Stimulated activated CD8-positive, alpha-beta memory T cell treated with anti-CD3 and anti-CD28 coated beads, Interleukin-7, amount 100 ng/mL, for 24 hours (primary cell): ENCODE results near the gene NBEA.

Experiments used
- DNase-seq: peaks from one replicate; pipeline ENCODE4 v3.0.0-alpha.2; 2020; ENCODE audit warnings: low read depth

NBEA gene

DNA sequence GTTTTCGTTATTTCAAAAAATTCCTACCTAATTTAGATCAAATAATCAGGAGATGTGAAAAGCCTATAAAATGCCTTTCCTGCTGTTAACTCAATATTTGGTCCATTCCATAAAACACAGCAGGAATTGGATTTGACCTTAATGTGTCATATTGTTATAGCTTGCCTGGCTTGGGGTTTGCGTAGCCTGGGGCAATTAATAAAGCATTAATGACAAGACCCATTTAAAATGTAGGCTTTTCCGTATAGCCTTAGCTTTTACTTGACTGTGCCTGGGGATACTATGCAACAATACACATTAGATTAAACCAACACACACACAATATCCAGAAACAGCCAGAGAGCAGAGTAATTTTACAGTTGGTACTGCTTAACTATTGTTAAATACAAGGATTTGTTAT is 651.6 kb downstream of the NBEA start:
- DNase-seq = no peak

GRCh38 chr13:35594096-35594495 is 652.0 kb downstream of the NBEA start:
- DNase-seq = no peak

DNA sequence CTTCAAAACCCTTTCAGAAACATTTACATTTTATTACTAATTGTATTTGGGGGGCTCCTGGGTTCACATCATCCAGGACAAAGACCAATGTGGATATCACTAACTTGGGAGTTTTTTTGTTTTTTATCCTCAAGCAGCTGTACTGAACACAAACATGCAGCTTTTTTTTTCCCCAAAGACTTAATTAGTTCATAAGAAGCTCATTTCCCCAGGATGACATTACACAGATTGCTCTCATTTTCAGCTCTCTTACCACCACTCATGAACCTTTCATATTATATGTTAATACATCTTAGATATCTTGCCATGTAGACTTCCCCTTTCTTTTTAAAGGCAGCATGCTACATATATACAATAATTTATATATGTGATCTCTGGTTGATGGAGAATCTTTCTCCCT is 653.1 kb downstream of the NBEA start:
- DNase-seq = no peak

DNA sequence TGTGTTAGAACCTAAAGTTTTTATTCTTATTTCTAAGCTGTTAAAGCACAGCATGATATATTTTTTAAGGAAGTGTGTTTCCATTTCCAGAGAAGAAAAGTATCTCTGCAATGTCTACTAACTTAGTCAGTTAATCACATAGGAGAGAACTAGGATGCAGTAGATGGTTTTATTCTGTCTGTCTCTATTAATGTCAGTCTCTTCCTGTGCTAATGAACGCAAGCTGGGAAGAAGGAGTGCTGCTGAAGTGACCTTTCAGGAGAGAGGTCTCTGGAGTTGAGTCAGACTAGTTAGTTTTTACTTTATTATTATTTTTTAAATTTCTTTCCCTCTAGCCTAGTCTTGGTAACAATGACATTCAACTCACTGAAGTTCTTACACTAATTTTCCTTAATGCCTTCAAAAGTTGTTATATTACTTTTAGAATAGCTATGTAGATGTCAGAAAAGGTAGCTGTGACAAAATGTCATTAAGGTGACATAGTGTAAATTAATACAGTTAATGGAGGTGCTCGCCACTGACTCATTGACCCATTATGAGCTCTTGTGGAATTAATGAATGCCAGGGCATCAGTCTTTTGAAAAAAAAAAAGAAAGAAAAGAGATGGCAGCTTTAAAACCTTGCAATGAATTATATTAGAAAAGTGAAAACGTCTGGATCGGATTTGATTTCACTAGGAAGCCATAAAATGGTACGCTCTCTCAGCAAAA is 654.4 kb downstream of the NBEA start:
- DNase-seq = no peak

- DNase-seq = no peak
Observed at GRCh38 chr13:35597451-35597850, 655.4 kb downstream of the NBEA start.

DNA sequence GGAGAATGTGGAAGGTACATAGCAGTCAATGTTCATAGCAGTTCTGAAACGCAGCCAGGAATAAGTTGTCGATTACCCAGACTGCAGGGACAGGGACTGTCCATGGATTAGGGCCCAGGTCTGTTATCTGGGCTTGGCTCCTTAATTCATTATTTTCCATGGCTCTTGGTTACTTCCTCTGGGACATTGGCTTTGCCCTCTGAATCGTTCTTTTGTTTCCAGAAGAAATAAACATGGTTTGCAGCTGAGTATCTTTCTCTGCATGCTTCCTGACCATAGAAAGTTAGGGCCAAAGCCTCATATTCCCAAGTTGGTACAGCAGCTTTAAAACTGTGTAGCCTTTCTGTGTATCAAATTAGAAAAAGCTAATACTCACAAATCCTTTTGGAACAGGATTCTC is 656.2 kb downstream of the NBEA start:
- no peak for DNase-seq

DNA sequence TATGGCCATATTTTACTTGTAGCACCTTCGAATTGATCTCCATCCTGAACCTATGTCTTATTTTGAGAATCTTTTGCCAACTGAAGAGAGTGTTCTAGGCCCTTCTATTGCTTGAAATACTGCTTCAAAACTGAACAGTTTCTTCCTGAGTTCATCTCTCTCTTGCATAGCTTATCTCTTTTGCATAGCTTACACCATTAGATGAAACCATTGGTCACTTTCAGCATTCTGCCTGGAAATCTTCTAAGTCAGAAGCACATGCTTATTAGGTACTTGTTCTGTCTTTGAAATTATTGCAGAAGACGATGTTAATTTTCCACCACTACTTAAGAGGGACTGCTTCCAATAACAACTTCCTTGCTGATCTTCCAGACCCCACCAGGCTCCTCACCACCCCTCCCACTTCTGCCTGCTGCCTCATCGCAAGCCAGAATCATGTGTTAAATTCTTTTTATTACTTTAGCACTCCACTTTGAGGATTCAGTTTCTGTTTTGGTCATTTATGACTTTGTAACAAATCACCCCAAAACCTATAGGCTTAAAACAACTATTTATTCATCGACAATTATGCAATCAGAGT is 656.8 kb downstream of the NBEA start:
- no peak for DNase-seq

- no peak for DNase-seq
Observed at GRCh38 chr13:35599384-35599783, 657.3 kb downstream of the NBEA start.

DNA sequence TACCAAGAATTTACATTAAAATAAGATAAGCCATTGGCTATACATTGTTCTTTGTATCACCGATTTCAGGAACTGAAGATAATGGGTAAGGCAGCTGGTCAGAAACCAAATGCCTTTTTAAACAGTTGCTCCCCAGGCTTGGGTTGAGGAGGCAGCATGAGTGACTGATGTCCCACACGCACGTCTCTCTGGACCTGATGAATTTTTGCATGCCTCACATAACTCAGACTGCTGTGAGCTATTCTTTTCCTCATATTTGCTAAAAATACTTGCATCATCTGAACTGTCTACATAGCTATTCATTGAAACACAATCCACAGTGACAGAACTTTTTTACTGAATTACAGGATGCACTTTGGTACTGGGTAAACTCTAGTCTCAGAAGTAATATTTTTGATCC is 658.1 kb downstream of the NBEA start:
- DNase-seq = no peak

DNA sequence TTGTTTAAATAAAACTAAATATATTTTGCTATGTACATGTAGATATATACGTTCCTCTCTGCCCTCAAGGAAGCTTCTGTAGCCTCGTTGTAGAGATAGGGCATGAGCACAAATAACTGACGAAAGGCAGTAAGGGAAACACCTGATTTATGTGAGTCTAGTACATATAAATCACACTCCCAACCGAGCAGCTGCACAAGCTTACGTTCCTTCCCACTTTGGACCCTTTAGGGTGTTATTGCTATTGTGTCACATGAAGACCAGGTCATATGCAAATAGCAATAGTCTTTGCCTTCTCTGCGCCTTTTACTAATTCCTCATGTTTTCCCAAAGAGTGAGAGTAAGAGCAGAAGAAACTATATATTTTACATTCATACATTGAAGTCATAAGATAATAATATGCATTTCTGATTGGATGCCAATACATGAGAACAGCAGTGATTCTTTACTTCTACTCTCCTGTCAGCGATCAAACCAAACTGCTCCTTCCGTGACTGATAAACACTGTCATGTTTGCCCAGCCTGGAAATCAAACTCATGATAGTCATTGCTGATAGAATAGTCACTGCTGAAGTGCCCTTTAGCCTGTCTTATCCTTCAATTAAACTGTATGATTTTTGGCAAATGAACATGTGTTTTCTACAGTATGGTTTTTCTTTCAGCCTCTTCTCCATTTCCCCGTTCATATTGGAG is 661.7 kb downstream of the NBEA start:
- DNase-seq = no peak

DNA sequence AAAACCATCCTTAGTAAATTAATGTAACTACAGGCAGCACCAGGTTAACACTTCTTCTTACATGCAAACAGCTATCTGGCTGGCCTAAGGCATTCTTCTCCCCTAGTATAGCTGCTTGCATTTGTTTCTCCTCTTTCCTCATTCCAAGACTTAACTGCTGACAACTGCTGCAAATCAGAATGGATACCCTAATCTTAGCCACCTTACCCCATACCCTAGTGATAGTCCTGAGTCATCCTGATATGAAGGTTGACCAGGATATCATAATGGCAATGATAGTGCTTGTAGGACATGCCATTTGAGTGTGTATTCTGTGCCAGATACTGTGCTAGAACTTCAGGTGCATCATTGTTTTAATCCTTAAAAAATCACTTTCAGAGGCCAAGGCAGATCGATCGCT is 672.6 kb downstream of the NBEA start:
- no peak for DNase-seq

GRCh38 chr13:35617420-35617819 is 675.4 kb downstream of the NBEA start:
- DNase-seq = no peak

- DNase-seq = no peak
Observed at GRCh38 chr13:35618565-35619083, 676.6 kb downstream of the NBEA start.

DNA sequence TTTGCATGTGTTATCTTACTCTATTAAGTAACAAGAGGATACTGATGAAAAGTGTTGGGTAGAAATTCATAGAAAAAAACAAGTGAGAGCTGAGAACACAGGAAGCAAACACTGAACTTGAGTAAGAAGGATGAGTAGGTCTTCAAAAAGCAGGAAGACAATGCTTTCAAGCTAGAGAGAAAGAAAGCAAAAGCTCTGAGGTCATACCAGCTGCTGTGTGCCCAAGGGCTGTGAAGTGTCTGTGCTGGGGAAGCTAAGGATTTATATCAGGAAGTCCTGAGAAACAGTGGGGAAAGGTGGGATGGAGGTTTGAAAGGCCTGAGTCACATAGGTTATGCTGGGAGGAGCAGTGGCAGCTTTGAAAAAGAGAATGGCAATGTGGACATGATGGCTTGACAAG is 679.9 kb downstream of the NBEA start:
- DNase-seq = no peak

DNA sequence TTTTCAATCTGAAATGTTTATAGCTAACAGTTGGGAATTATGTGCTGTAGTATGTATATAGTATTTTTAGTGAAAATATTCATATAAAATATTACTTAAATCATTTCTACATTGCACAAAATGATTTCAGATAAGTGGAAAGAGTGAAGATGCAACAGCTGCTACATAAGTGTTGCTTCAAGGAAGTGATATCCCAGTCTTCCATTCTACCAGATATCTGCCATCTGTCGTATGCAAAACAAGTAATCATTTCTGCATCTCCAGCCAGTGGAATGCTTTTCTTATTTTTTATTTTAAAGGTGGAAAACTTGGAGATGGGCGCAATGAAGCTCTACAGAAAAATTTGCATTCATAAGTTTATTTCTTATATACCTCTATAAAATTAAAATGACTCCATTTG is 687.0 kb downstream of the NBEA start:
- DNase-seq = no peak

GRCh38 chr13:35630551-35631275 is 688.6 kb downstream of the NBEA start:
- DNase-seq = no peak

DNA sequence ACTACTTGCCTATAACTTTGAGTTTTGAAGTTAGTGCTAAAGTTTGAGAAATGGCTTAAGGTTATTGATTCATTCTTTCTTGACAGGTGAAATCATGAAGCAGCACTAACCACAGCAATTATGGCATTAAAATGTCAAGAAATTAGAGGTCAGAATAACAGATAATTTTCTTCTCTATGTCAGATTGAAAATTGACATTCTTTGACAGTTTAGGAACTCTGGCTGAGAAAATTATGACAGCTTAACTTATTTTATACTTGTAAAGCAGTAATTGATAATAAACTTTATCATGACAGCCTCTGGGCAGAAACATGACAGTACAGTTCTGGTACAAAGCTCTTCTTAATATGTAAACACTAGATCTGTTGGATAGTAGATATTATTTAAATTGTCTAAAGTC is 689.6 kb downstream of the NBEA start:
- DNase-seq = no peak

DNA sequence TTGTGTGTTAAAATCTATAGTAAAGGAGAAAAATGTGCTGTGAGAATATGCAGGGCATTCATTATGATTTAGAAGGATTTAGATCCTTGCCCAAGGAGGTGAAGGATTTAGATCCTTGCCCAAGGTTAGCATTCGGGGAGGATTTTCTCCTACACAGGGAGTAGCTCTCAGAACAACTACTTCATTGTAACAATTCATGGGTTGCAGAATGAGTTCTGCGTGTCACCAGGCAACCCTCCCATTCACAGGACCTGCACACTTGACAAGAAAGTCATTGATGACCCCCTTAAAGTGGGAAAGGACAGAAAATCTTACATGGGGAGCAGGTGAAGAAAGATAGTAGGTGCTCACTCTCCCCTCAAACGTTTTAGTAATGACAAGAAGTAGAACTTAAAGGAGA is 701.6 kb downstream of the NBEA start:
- no peak for DNase-seq

- DNase-seq = no peak
Observed at GRCh38 chr13:35646056-35646774, 704.1 kb downstream of the NBEA start.

DNA sequence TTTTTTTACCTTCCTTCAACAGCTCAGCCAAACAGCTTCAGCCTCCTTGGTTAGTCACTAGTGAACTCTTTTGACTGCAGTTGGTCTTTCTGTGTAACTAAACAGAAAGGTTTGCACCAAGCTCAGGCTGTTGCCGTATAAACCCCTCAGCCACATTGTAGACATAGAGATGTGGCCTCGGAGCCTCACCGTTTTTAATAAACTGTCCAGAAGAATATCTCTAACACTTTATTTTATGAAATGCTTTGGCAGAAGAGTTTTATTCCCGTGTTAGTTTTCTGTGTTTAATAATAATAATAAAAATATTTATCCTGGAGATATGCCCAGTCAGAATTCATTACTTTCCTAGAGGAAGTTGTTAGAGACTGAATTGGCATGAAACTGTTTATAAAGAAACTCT is 706.1 kb downstream of the NBEA start:
- no peak for DNase-seq

DNA sequence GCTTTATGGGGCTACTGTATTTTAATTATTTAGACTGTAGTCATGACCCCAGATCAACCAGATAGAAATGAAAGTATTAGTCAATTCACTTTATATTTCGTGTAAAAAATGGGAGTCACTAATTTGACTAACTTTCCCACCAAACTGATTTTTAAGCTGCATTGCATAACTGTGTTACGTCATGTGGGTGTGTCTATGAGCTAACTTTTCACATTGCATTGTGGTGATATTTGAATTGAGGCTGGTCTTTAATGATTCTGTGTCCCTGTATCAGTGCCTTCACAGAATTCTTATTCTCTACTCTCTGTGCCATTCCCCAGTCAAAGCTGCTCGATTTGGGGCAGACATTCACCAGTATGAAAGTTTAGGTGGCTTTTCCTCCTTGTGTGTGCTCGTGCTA is 707.1 kb downstream of the NBEA start:
- DNase-seq = no peak

DNA sequence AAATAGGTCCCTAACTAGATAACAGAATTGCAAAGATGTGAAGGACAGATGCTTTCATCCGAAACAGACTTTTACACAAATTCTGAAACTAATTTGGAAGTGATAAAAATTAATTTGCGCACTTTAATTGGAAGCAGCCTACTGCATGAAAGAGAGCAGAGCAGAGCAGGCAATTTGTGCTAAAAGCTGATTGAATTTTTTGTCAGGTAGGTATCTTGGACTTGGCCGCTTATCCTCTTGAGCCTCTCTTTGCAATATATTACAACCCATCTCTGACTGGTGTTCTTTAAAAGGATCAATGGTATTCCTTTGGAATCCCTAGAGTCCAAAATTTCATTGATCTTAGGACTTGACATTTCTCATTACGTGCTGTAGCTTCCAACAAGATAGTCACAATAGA is 717.7 kb downstream of the NBEA start:
- no peak for DNase-seq
